Activated CD8-positive, alpha-beta memory T cell treated with anti-CD3 and anti-CD28 coated beads, Interleukin-2, amount 50 U/mL, for 48 hours (primary cell): ENCODE results near the gene ZNF2.

Experiments used
- DNase-seq: peaks from one replicate; pipeline ENCODE4 v3.0.0-alpha.2; 2020

The ZNF2 gene

GRCh38 chr2:95207111-95207961 is 41.7 kb downstream of the ZNF2 start, which contains the start of gene ZNF892:
ZNF892 (plus strand) TSS chr2:95207521; CDS start chr2:95207816, 295 bp downstream.
- DNase-seq, result peak; percentile 90

GRCh38 chr2:95208106-95208505 is 42.5 kb downstream of the ZNF2 start:
- DNase-seq, result no peak

GRCh38 chr2:95215018-95215612 is 49.5 kb downstream of the ZNF2 start:
- DNase-seq, result no peak

- no peak for DNase-seq
Observed at GRCh38 chr2:95220449-95220848, 54.8 kb downstream of the ZNF2 start.

- no peak for DNase-seq
Observed at GRCh38 chr2:95225658-95226057, 60.0 kb downstream of the ZNF2 start.

- peak; percentile 66 for DNase-seq
Observed at GRCh38 chr2:95231723-95232122, 66.1 kb downstream of the ZNF2 start.

- DNase-seq, result no peak
Observed at GRCh38 chr2:95232232-95232631, 66.6 kb downstream of the ZNF2 start.
